GM18858 (cell line): ENCODE data around the gene RRAD.

Source experiments
- ATAC-seq: cut with Tn5 transposase; IDR thresholded peaks from one replicate; pipeline ENCODE4 v1.9.1; 2021; ENCODE audit not compliant: unreplicated experiment

The RRAD gene

GRCh38 chr16:66918355-66918754, 7.0 kb downstream of the RRAD start:
- ATAC-seq: no peak

- ATAC-seq: no peak
Measured at GRCh38 chr16:66917741-66918140, 7.6 kb downstream of the RRAD start.

GRCh38 chr16:66916518-66916917, 8.8 kb downstream of the RRAD start:
- ATAC-seq: no peak

- no peak for ATAC-seq
Measured at GRCh38 chr16:66915041-66915440, 10.3 kb downstream of the RRAD start.

- ATAC-seq: no peak
Measured at GRCh38 chr16:66914541-66914940, 10.8 kb downstream of the RRAD start.

- ATAC-seq: no peak
Measured at GRCh38 chr16:66913711-66914110, 11.6 kb downstream of the RRAD start.

- ATAC-seq: no peak
Measured at GRCh38 chr16:66913081-66913480, 12.3 kb downstream of the RRAD start.

- ATAC-seq: no peak
Measured at GRCh38 chr16:66911801-66912200, 13.5 kb downstream of the RRAD start.

GRCh38 chr16:66911112-66911511, 14.2 kb downstream of the RRAD start:
- no peak for ATAC-seq

- no peak for ATAC-seq
Measured at GRCh38 chr16:66910175-66910940, 15.0 kb downstream of the RRAD start.

GRCh38 chr16:66908762-66909559, 16.4 kb downstream of the RRAD start:
- no peak for ATAC-seq

GRCh38 chr16:66908116-66908515, 17.2 kb downstream of the RRAD start:
- no peak for ATAC-seq

GRCh38 chr16:66906916-66907836, 18.2 kb downstream of the RRAD start:
- ATAC-seq: no peak

- ATAC-seq: no peak
Measured at GRCh38 chr16:66905633-66906539, 19.4 kb downstream of the RRAD start.

GRCh38 chr16:66904846-66905632, 20.3 kb downstream of the RRAD start:
- no peak for ATAC-seq

GRCh38 chr16:66904428-66904845, 20.9 kb downstream of the RRAD start:
- no peak for ATAC-seq

- ATAC-seq: no peak
Measured at GRCh38 chr16:66903544-66904427, 21.5 kb downstream of the RRAD start.
